KOPT-K1 (cell line): ENCODE data around the gene FOXL3.
"Not testable (repeated sequence)": the region's sequence is repeated elsewhere in the genome, so short reads cannot be mapped to it uniquely, and the experiment has no call there.

Experiments
- H3K27ac ChIP-seq: fragments of 200-600 bp; sonication (generic); 2 replicates; pipeline ENCODE4 v1.5.1; 2016; ENCODE audit warnings: antibody characterized with exemption, mild to moderate bottlenecking, low read depth, low read length; ENCODE audit not compliant: poor library complexity, severe bottlenecking
- H3K36me3 ChIP-seq: fragments of 200-600 bp; sonication (generic); 2 replicates; pipeline ENCODE4 v1.5.1; 2017; ENCODE audit warnings: antibody characterized with exemption, mild to moderate bottlenecking, low read length, moderate library complexity; ENCODE audit not compliant: insufficient read depth
- H3K9me3 ChIP-seq: fragments of 200-600 bp; sonication (generic); 2 replicates; pipeline ENCODE4 v1.5.1; 2017; ENCODE audit warnings: antibody characterized with exemption, low read length, mild to moderate bottlenecking; ENCODE audit not compliant: insufficient read depth, poor library complexity, severe bottlenecking

The FOXL3 gene

DNA sequence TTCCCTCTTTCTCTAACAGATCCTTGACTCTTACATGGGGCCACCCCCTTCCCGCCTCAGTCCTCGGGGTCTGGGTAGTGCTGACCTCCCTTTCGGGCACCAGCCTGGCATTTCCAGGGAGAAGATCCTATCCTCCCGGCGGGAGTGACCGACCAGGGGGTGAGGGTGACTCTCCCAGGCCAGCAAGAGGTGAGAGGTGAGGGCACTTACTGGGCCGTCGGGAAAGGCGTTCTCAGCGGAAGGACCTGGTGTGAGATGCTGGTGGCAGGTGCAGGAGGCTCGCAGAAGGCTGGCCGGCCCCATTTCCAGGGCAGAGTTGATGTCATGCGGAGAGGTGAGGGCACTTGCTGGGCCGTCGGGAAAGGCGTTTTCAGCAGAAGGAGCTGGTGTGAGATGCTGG is 4.2 kb upstream of the FOXL3 start:
- Histone ChIP-seq H3K9me3 (no peaks in the 10 kb centered on the region), H3K27ac (no peak overlapping the region), H3K36me3 (no peaks in the 10 kb centered on the region)

DNA sequence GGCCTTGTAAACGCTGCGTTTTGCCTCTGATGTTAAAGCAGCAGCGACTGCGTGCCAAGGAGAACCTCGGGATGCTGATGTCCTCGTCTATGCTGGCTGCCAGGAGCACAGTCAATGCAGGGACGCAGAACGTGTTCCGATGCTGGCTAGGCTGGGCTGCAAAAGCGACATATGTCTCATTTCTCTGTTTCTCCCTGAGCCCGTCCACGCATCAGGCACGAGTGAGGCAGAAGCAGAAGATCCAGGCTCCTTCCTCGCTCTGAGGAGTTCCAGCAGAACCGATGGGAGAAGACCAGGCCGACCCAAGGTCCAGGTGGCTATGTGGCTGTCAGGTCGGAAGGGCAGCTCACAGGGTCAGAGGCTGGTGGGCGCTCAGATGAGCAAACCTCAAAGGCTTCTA is 3.7 kb upstream of the FOXL3 start:
- Histone ChIP-seq H3K27ac (no peak overlapping the region), H3K9me3 (no peaks in the 10 kb centered on the region), H3K36me3 (no peaks in the 10 kb centered on the region)

- Histone ChIP-seq H3K9me3 (no peaks in the 10 kb centered on the region), H3K36me3 (no peaks in the 10 kb centered on the region), H3K27ac (no peak overlapping the region)
These were observed 1.3 kb upstream of the FOXL3 start for GRCh38 chr7:288671-289101.

- Histone ChIP-seq H3K36me3 (no peaks in the 10 kb centered on the region), H3K27ac (no peak overlapping the region), H3K9me3 (no peaks in the 10 kb centered on the region)
These were observed 688 bp upstream of the FOXL3 start for GRCh38 chr7:289209-289755.

- Histone ChIP-seq H3K36me3 (no peaks in the 10 kb centered on the region), H3K27ac (no peak overlapping the region), H3K9me3 (no peaks in the 10 kb centered on the region)
These were observed 793 bp downstream of the FOXL3 start for GRCh38 chr7:290554-291372.

DNA sequence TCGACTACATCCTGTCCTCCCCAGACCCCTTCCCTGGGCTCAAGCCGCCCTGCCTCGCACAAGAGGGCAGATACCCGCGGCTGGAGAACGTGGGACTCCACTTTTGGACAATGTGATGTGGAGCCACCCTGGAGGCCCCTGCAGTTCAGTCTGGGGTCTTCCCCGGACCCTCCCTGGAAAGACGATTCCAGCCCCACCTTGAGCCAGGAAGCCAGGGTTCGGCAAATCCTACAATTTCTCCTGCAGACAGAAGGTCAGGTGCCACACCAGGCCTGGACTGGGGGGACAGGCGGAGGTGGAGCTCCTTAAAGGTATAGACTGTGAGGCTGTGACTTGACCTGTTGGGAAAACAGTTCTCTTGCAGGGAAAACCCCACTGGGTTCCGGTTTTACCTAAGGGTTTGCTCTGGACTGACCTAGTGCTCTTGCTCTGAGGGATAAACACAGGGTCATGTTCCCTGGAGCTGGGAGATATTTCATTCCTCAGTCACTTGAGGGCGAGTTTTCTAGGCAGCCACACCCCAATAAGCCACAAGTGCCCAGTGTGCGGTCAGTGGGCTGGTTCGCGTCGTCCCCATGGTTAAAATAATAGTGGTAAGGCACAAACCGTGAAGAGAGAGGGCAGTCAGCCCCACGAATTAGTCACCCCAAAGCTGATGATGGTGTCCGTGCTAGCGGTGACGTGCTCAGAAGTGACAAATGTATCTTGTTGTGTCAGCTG is 1.6 kb downstream of the FOXL3 start:
- no peaks in the 10 kb centered on the region for H3K36me3 ChIP-seq
- no peaks in the 10 kb centered on the region for H3K9me3 ChIP-seq
- no peak overlapping the region for H3K27ac ChIP-seq

- H3K9me3 ChIP-seq, result no peaks in the 10 kb centered on the region
- no peaks in the 10 kb centered on the region for H3K36me3 ChIP-seq
- no peak overlapping the region for H3K27ac ChIP-seq
These were observed 2.3 kb downstream of the FOXL3 start for GRCh38 chr7:292226-292625.

DNA sequence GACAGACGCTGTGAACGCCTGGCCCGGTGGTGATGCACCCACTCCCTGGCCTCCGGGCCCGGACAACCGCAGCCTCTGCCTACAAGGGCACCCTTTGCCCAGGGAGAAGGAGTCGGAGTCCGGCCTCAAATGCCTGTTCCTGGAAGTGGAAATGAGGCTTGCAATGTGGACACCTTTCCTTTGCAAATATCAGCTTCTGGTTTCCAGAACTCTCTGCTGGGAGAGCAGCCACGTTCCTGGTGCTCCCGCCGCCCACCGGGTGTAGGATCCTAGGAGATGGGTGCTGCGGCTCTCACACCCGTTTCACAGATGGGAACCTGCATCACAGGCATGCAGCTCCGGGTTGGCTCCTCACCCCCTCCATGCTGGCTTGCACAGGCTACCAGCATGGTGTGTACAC is 2.9 kb downstream of the FOXL3 start:
- Histone ChIP-seq H3K9me3 (no peaks in the 10 kb centered on the region), H3K27ac (no peak overlapping the region), H3K36me3 (no peaks in the 10 kb centered on the region)

- Histone ChIP-seq H3K9me3 (no peaks in the 10 kb centered on the region), H3K27ac (no peak overlapping the region), H3K36me3 (no peaks in the 10 kb centered on the region)
These were observed 3.9 kb downstream of the FOXL3 start for GRCh38 chr7:293681-294439.

DNA sequence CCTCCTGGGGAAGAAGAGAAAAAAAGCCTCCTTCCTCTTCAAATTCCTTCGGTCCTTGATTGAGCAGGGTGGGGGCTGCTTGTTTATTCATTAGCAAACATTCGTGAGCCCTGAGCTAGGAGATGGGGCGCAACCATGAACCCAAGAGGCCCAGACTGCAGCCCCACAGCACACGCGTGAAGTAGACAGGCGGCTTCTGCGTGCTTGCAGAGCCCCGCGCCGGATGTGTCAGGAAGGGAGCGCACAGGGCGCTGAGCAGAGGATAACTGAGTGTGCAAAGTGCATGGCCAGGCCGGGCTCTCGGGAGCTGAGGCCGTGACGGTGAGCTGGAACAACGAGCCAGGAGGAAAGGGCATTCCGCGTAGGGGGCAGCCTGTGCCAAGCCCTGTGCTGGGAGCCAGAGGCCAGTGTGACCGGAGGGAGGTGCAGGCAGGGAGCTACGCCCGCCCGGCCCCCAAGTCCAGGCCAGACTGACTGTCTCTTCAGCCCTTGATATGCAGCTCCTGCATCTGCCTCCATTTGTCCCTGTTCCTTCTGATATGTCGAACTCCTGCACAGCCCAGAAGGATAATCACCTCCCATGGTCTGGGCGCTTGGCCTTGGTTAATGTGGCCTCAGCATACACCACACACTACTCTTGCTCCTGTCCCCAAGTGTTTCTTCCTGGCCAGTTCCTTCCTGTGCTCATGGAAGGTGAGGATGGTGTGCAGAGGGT is 4.6 kb downstream of the FOXL3 start:
- no peaks in the 10 kb centered on the region for H3K36me3 ChIP-seq
- H3K27ac ChIP-seq, result no peak overlapping the region
- H3K9me3 ChIP-seq, result no peaks in the 10 kb centered on the region

DNA sequence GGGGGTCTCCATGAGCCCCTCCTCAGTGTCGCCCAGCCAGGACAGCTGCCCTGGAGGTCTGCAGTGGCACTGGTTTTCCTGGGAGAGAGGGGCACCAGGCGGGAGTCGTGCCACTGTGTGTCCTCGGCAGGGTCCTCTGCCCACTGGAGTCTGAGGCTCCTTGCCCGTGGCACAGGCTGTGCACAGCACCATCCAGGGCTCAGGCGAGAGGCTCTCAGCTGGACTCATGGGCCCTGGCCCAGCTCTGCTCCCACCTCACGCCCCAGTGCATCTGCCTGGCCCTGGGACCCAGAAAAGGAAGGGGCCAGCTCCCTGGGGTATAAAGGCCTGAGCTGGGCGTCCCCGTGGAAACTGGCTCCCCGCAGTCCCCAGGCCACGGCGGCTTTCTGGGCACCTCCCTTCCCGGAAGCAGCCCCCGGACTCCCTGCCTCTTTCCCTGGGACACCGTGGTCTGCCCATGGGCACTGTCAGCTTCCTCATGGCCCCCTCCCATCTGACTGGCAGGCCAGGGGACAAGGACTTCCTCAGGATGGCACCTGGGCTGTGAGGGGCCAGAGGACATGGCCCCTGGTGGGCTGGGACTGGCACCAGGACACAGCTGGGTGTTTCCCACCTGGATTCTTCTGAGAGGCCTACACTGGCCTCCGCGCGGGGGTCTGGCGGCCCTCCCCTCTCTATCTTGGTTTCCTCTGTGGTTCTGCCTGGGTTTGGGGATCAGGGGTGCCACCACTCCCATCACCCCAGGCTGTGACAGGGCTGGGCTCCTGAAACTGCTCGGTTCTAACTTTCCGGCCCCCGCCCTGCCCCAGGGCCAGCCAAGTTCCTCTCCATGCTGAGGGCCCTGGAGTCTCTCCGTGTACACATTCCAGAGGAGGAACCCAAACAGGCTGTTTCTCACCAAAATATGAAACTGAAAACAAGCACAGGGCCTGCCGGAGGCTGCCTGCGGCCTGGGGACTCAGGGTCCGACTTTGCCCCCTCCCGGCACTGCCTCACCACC is 5.5 kb downstream of the FOXL3 start:
- Histone ChIP-seq H3K9me3 (no peaks in the 10 kb centered on the region), H3K36me3 (no peaks in the 10 kb centered on the region), H3K27ac (no peak overlapping the region)

GRCh38 chr7:296373-296945 is 6.5 kb downstream of the FOXL3 start:
- no peak overlapping the region for H3K27ac ChIP-seq
- H3K9me3 ChIP-seq, result no peaks in the 10 kb centered on the region
- no peaks in the 10 kb centered on the region for H3K36me3 ChIP-seq

- H3K9me3 ChIP-seq, H3K27ac ChIP-seq, H3K36me3 ChIP-seq: not testable (repeated sequence)
These were observed 7.2 kb downstream of the FOXL3 start for GRCh38 chr7:297141-297540.
